ENCODE data around the gene FAM222B. TPM values are rescaled to one million over a fixed set of nuclear protein-coding genes. Genes with fewer than 3 reads are reported as not detected.

Gene FAM222B
- total RNA-seq, 1 experiment from 2014 or later: 94.6 TPM

- TF ChIP-seq, protein P1, sequence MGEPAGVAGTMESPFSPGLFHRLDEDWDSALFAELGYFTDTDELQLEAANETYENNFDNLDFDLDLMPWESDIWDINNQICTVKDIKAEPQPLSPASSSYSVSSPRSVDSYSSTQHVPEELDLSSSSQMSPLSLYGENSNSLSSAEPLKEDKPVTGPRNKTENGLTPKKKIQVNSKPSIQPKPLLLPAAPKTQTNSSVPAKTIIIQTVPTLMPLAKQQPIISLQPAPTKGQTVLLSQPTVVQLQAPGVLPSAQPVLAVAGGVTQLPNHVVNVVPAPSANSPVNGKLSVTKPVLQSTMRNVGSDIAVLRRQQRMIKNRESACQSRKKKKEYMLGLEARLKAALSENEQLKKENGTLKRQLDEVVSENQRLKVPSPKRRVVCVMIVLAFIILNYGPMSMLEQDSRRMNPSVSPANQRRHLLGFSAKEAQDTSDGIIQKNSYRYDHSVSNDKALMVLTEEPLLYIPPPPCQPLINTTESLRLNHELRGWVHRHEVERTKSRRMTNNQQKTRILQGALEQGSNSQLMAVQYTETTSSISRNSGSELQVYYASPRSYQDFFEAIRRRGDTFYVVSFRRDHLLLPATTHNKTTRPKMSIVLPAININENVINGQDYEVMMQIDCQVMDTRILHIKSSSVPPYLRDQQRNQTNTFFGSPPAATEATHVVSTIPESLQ (CRISPR knock-in tag; IDR thresholded peaks at IDR 0.05): no peak
- TF ChIP-seq ATF3 (CRISPR knock-in tag; conservative IDR thresholded peaks at IDR 0.05) (no peak), AFF4 (CRISPR knock-in tag; IDR thresholded peaks at IDR 0.05; ENCODE audit: borderline replicate concordance) (no peak), NR2C2 (CRISPR knock-in tag; IDR thresholded peaks at IDR 0.05) (no peak), OVOL2 (CRISPR knock-in tag; IDR thresholded peaks at IDR 0.05; ENCODE audit: borderline replicate concordance) (no peak), ZBTB21 (CRISPR knock-in tag; IDR thresholded peaks at IDR 0.05; ENCODE audit: borderline replicate concordance) (no peak), MXD4 (CRISPR knock-in tag; IDR thresholded peaks at IDR 0.05; ENCODE audit: borderline replicate concordance) (no peak), NFE2L1 (CRISPR knock-in tag; IDR thresholded peaks at IDR 0.05) (no peak), NR3C1 (CRISPR knock-in tag; conservative IDR thresholded peaks at IDR 0.05; ENCODE audit: low read depth) (no peak), IRF2 (CRISPR knock-in tag; IDR thresholded peaks at IDR 0.05; ENCODE audit: borderline replicate concordance, low read depth) (no peak), TP53 (CRISPR knock-in tag; IDR thresholded peaks at IDR 0.05) (no peak), RORB (CRISPR knock-in tag; IDR thresholded peaks at IDR 0.05) (no peak)
- TF ChIP-seq, protein P2, sequence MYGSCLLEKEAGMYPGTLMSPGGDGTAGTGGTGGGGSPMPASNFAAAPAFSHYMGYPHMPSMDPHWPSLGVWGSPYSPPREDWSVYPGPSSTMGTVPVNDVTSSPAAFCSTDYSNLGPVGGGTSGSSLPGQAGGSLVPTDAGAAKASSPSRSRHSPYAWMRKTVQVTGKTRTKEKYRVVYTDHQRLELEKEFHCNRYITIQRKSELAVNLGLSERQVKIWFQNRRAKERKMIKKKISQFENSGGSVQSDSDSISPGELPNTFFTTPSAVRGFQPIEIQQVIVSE (CRISPR knock-in tag; IDR thresholded peaks at IDR 0.05; ENCODE audit: borderline replicate concordance): no peak
- TF ChIP-seq, protein P3, sequence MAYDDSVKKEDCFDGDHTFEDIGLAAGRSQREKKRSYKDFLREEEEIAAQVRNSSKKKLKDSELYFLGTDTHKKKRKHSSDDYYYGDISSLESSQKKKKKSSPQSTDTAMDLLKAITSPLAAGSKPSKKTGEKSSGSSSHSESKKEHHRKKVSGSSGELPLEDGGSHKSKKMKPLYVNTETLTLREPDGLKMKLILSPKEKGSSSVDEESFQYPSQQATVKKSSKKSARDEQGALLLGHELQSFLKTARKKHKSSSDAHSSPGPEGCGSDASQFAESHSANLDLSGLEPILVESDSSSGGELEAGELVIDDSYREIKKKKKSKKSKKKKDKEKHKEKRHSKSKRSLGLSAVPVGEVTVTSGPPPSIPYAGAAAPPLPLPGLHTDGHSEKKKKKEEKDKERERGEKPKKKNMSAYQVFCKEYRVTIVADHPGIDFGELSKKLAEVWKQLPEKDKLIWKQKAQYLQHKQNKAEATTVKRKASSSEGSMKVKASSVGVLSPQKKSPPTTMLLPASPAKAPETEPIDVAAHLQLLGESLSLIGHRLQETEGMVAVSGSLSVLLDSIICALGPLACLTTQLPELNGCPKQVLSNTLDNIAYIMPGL (CRISPR knock-in tag; IDR thresholded peaks at IDR 0.05): 0 out of 2 replicates have a peak, but pooled peaks have one; percentile 41
These were observed 81.7 kb downstream of the FAM222B start (continued) for GRCh38 chr17:28760601-28761562.

GRCh38 chr17:28759256-28759865, 83.2 kb downstream of the FAM222B start:
- Mint-ChIP-seq H3K9me3 (no peaks in the 10 kb centered on the region), H3K27ac (peak overlapping the region; percentile 96), H3K4me1 (peaks cover 74% of the 10 kb centered on the region), H3K27me3 (ENCODE audit: low read depth) (no peaks in the 10 kb centered on the region), H3K36me3 (peaks cover 38% of the 10 kb centered on the region), H3K4me3 (no peak overlapping the region)
- no peak for ATAC-seq
- no peak for DNase-seq (ENCODE audit: low spot score)
- ChIA-PET CTCF (interaction anchor here (1.5 to 6.5 kb wide), 4 partner anchors 8 to 103 kb away, joined by 3 to 147 read pairs (median 62); partner anchors contain the start of genes NEK8 and TLCD1), POLR2A (no interaction called here)
- TF ChIP-seq ZNF138 (CRISPR knock-in tag; conservative IDR thresholded peaks at IDR 0.05) (no peak), SMAD3 (CRISPR knock-in tag; IDR thresholded peaks at IDR 0.05; ENCODE audit: borderline replicate concordance) (no peak), ATF3 (CRISPR knock-in tag; conservative IDR thresholded peaks at IDR 0.05) (no peak), PRRX2 (CRISPR knock-in tag; IDR thresholded peaks at IDR 0.05) (no peak), ATF1 (CRISPR knock-in tag; IDR thresholded peaks at IDR 0.05) (no peak), EMX1 (CRISPR knock-in tag; IDR thresholded peaks at IDR 0.05) (no peak), ATF2 (CRISPR knock-in tag; IDR thresholded peaks at IDR 0.05; ENCODE audit: borderline replicate concordance, low read depth) (no peak), MYBL2 (CRISPR knock-in tag; IDR thresholded peaks at IDR 0.05) (no peak)
- TF ChIP-seq, protein P4, sequence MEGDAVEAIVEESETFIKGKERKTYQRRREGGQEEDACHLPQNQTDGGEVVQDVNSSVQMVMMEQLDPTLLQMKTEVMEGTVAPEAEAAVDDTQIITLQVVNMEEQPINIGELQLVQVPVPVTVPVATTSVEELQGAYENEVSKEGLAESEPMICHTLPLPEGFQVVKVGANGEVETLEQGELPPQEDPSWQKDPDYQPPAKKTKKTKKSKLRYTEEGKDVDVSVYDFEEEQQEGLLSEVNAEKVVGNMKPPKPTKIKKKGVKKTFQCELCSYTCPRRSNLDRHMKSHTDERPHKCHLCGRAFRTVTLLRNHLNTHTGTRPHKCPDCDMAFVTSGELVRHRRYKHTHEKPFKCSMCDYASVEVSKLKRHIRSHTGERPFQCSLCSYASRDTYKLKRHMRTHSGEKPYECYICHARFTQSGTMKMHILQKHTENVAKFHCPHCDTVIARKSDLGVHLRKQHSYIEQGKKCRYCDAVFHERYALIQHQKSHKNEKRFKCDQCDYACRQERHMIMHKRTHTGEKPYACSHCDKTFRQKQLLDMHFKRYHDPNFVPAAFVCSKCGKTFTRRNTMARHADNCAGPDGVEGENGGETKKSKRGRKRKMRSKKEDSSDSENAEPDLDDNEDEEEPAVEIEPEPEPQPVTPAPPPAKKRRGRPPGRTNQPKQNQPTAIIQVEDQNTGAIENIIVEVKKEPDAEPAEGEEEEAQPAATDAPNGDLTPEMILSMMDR (IDR thresholded peaks at IDR 0.05): no peak

All from WTC11 (cell line).